Caco-2 (cell line): ENCODE results near the gene PCGF3. TPM values are rescaled to one million over a fixed set of nuclear protein-coding genes. Genes with fewer than 3 reads are reported as not detected.

Source experiments
- BruUV-seq: library from RNA; stranded (reverse); fragments of 400-500 nt; replicated peaks from 2 replicates; lab custom pipeline; 2021; lab: Mats Ljungman, UMichigan
- CTCF ChIA-PET: fragments of 300-600 bp; sonication (Branson Sonifier 250); formaldehyde crosslinking; loops from one replicate; lab custom pipeline; 2022; ENCODE audit warnings: antibody characterized with exemption; lab: Charles Lee
- POLR2A ChIA-PET: fragments of 300-600 bp; sonication (Branson Sonifier 250); formaldehyde crosslinking; loops from one replicate; lab custom pipeline; 2022; ENCODE audit warnings: antibody characterized with exemption; lab: Charles Lee
- DNase-seq, 2 experiments: peaks; one replicate each; pipeline versions ENCODE4 v3.0.0 to v3.0.0-alpha.2; 2020 to 2022
- H3K27me3 ChIP-seq: replicated peaks from 2 replicates; pipeline ENCODE4 v1.6.0; 2011; ENCODE audit warnings: low read length; ENCODE audit not compliant: control insufficient read depth, insufficient read depth
- H3K36me3 ChIP-seq: 2 replicates; pipeline ENCODE4 v1.5.1; 2011; ENCODE audit warnings: low read length; ENCODE audit not compliant: control insufficient read depth, insufficient read depth
- H3K4me1 ChIP-seq: fragments of 250-450 bp; sonication (Bioruptor Pico); 2 replicates; pipeline ENCODE4 v1.5.1; 2020; ENCODE audit warnings: mild to moderate bottlenecking
- H3K4me3 ChIP-seq: 2 replicates; pipeline ENCODE4 v1.5.1; 2011; ENCODE audit warnings: low read depth, mild to moderate bottlenecking, control low read depth, low read length
- H3K9me3 ChIP-seq: fragments of 250-450 bp; sonication (Bioruptor Pico); 2 replicates; pipeline ENCODE4 v1.5.1; 2020; ENCODE audit warnings: mild to moderate bottlenecking, moderate library complexity
- H3K27ac Mint-ChIP-seq: one replicate; pipeline ENCODE4 v1.8.0; 2022; ENCODE audit warnings: mixed read lengths; ENCODE audit not compliant: unreplicated experiment
- H3K27me3 Mint-ChIP-seq: one replicate; pipeline ENCODE4 v1.8.0; 2022; ENCODE audit warnings: mixed read lengths; ENCODE audit not compliant: insufficient read depth, unreplicated experiment
- H3K36me3 Mint-ChIP-seq: one replicate; pipeline ENCODE4 v1.8.0; 2022; ENCODE audit warnings: mild to moderate bottlenecking, mixed read lengths; ENCODE audit not compliant: insufficient read depth, unreplicated experiment
- H3K4me1 Mint-ChIP-seq: one replicate; pipeline ENCODE4 v1.8.0; 2022; ENCODE audit warnings: low read depth, mixed read lengths; ENCODE audit not compliant: unreplicated experiment
- H3K4me3 Mint-ChIP-seq: one replicate; pipeline ENCODE4 v1.8.0; 2022; ENCODE audit warnings: mild to moderate bottlenecking, moderate library complexity, mixed read lengths; ENCODE audit not compliant: unreplicated experiment
- H3K9me3 Mint-ChIP-seq: one replicate; pipeline ENCODE4 v1.8.0; 2022; ENCODE audit warnings: mixed read lengths; ENCODE audit not compliant: unreplicated experiment
- intact Hi-C: fragments of 100-400 bp; cut with micrococcal nuclease; formaldehyde crosslinking; loops from one replicate; pipeline ENCODE4 v1.10.0; 2022; ENCODE audit not compliant: unreplicated experiment
- total RNA-seq: library from RNA; stranded (reverse); gene quantifications from 2 replicates; pipeline ENCODE4 v1.2.3, GENCODE V29; 2022
- TF ChIP-seq, protein P1 (sequence below), 2 experiments: fragments of 200-600 bp in 1 of 2; IDR thresholded peaks; 1 replicate in 1 of 2; 2 replicates in 1 of 2; pipeline versions ENCODE4 v1.5.1 to v1.8.0; 2011 to 2022; ENCODE audit warnings: antibody characterized with exemption in 1 of 2, control low read depth in 1 of 2, inconsistent platforms in 1 of 2, low read depth in 1 of 2, low read length in 1 of 2, mild to moderate bottlenecking in 1 of 2, moderate library complexity in 1 of 2; ENCODE audit not compliant: insufficient read depth in 1 of 2, severe bottlenecking in 1 of 2, unreplicated experiment in 1 of 2

PCGF3 gene
- total RNA-seq, 1 experiment from 2014 or later = 38.0 TPM

GRCh38 chr4:788636-789297 is 83.1 kb downstream of the PCGF3 start:
- Mint-ChIP-seq H3K27me3 (no peaks in the 10 kb centered on the region), H3K4me3 (no peak overlapping the region), H3K27ac (no peak overlapping the region), H3K4me1 (peaks cover 19% of the 10 kb centered on the region), H3K9me3 (no peaks in the 10 kb centered on the region), H3K36me3 (peaks cover 66% of the 10 kb centered on the region)
- no peaks in the 10 kb centered on the region; the same call in 1 of the 2 replicates for H3K4me1 ChIP-seq
- H3K27me3 ChIP-seq = no peaks in the 10 kb centered on the region
- ChIA-PET CTCF (no interaction called here), POLR2A (no interaction called here)
- TF ChIP-seq, protein P1, sequence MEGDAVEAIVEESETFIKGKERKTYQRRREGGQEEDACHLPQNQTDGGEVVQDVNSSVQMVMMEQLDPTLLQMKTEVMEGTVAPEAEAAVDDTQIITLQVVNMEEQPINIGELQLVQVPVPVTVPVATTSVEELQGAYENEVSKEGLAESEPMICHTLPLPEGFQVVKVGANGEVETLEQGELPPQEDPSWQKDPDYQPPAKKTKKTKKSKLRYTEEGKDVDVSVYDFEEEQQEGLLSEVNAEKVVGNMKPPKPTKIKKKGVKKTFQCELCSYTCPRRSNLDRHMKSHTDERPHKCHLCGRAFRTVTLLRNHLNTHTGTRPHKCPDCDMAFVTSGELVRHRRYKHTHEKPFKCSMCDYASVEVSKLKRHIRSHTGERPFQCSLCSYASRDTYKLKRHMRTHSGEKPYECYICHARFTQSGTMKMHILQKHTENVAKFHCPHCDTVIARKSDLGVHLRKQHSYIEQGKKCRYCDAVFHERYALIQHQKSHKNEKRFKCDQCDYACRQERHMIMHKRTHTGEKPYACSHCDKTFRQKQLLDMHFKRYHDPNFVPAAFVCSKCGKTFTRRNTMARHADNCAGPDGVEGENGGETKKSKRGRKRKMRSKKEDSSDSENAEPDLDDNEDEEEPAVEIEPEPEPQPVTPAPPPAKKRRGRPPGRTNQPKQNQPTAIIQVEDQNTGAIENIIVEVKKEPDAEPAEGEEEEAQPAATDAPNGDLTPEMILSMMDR (IDR thresholded peaks at IDR 0.05; ENCODE audit: insufficient read depth in 1 of 2, low read depth in 1 of 2, low read length in 1 of 2, severe bottlenecking in 1 of 2, unreplicated experiment in 1 of 2) = no peak
- intact Hi-C loops = no loop called here
- H3K4me3 ChIP-seq = no peak overlapping the region
- H3K36me3 ChIP-seq = no peaks in the 10 kb centered on the region
- BruUV-seq = no TSS peak
- H3K9me3 ChIP-seq = no peaks in the 10 kb centered on the region
- DNase-seq = no peak

DNA sequence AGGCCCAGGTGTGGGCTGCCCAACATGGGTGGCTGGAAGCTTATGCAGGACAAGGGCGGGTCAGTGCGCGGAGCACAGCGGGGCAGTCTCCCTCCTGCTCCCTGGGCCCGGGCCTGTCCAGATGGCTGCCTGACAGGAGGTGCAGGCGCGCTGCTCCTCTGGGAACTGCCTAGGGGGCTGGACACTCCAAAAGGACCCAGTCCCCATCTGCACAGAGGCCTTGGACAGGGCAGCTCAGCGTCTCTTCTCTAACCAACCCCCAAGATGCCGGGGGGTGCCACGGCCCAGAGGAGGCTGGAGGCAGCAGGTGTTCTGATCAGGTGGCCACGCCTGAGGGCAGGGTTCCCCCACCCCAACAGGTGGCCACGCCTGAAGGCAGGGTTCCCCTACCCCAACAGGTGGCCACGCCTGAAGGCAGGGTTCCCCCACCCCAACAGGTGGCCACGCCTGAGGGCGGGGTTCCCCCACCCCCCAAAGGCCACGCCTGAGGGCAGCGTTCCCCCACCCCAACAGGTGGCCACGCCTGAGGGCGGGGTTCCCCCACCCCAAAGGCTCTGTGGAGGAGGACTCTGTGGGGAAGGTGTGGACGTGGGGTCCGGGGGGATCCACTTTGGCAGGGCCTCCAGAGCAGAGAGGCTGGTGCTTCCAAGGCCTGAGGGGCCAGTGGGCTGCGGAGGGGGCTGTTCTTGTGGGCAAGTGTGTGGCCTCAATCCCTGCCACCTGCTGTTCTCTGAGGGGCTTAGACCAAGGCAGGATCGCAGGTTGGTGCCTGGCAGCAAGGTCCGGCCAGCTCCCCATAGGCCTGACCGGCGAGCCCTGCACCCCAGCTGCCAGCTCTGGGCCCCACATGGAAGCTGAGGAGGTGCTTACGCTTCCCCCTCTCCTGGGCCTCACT is 84.2 kb downstream of the PCGF3 start:
- CTCF ChIA-PET = no interaction called here
- Histone ChIP-seq H3K4me1 (no peaks in the 10 kb centered on the region; the same call in 1 of the 2 replicates), H3K9me3 (no peaks in the 10 kb centered on the region), H3K4me3 (no peak overlapping the region), H3K36me3 (no peaks in the 10 kb centered on the region), H3K27me3 (no peaks in the 10 kb centered on the region)
- TF ChIP-seq, protein P1 (IDR thresholded peaks at IDR 0.05; ENCODE audit: insufficient read depth in 1 of 2, low read depth in 1 of 2, low read length in 1 of 2, severe bottlenecking in 1 of 2, unreplicated experiment in 1 of 2) = no peak
- H3K36me3 Mint-ChIP-seq = peaks cover 64% of the 10 kb centered on the region
- H3K4me3 Mint-ChIP-seq = no peak overlapping the region
- H3K27ac Mint-ChIP-seq = no peak overlapping the region
- POLR2A ChIA-PET = no interaction called here
- BruUV-seq = no TSS peak
- H3K9me3 Mint-ChIP-seq = no peaks in the 10 kb centered on the region
- H3K4me1 Mint-ChIP-seq = peaks cover 8% of the 10 kb centered on the region
- no peaks in the 10 kb centered on the region for H3K27me3 Mint-ChIP-seq
- intact Hi-C loops = no loop called here
- DNase-seq = no peak

GRCh38 chr4:790466-790820 is 84.8 kb downstream of the PCGF3 start:
- H3K4me3 Mint-ChIP-seq = no peak overlapping the region
- H3K27me3 Mint-ChIP-seq = no peaks in the 10 kb centered on the region
- ChIA-PET POLR2A (no interaction called here), CTCF (no interaction called here)
- Histone ChIP-seq H3K27me3 (no peaks in the 10 kb centered on the region), H3K36me3 (no peaks in the 10 kb centered on the region), H3K9me3 (no peaks in the 10 kb centered on the region), H3K4me3 (no peak overlapping the region), H3K4me1 (no peaks in the 10 kb centered on the region)
- no peak overlapping the region for H3K27ac Mint-ChIP-seq
- H3K4me1 Mint-ChIP-seq = peaks cover 7% of the 10 kb centered on the region
- TF ChIP-seq, protein P1 (IDR thresholded peaks at IDR 0.05; ENCODE audit: insufficient read depth in 1 of 2, low read depth in 1 of 2, low read length in 1 of 2, severe bottlenecking in 1 of 2, unreplicated experiment in 1 of 2) = no peak
- H3K9me3 Mint-ChIP-seq = no peaks in the 10 kb centered on the region
- intact Hi-C loops = no loop called here
- no peak for DNase-seq
- peaks cover 61% of the 10 kb centered on the region for H3K36me3 Mint-ChIP-seq
- BruUV-seq = no TSS peak
